ENCODE data around the gene ZFYVE28.

GRCh38 chr4:2451821-2452785, 33.7 kb upstream of the ZFYVE28 start:
- TF ChIP-seq POLR2AphosphoS5 (IDR thresholded peaks at IDR 0.05) = no peak
- TF ChIP-seq EP300 (IDR thresholded peaks at IDR 0.05; ENCODE audit: low read depth) = no peak
